H9 (cell line): ENCODE data around the gene QPRT. TPM values are rescaled to one million over a fixed set of nuclear protein-coding genes. Genes with fewer than 3 reads are reported as not detected.
A peak's percentile ranks its signal among the peaks of the same experiment; 100 is the strongest.

Experiments
- DNase-seq: peaks from one replicate; pipeline ENCODE4 v3.0.0-alpha.2; 2017
- H2AFZ ChIP-seq: one replicate; pipeline ENCODE4 v1.6.1; 2013; ENCODE audit warnings: mild to moderate bottlenecking, low read length, control low read depth, moderate library complexity
- H2AK5ac ChIP-seq: 2 replicates; pipeline ENCODE4 v1.6.1; 2013; ENCODE audit warnings: low read length, control low read depth, mixed read lengths; ENCODE audit not compliant: insufficient read length
- H2BK120ac ChIP-seq: one replicate; pipeline ENCODE4 v1.6.1; 2013; ENCODE audit warnings: low read depth, mild to moderate bottlenecking, low read length, control low read depth, inconsistent platforms; ENCODE audit not compliant: poor library complexity, severe bottlenecking
- H2BK12ac ChIP-seq: 2 replicates; pipeline ENCODE4 v1.6.1; 2013; ENCODE audit warnings: low read length, control low read depth, mixed read lengths, low read depth; ENCODE audit not compliant: insufficient read length
- H2BK15ac ChIP-seq: 2 replicates; pipeline ENCODE4 v1.6.1; 2013; ENCODE audit warnings: low read depth, low read length, control low read depth
- H2BK20ac ChIP-seq: one replicate; pipeline ENCODE4 v1.6.1; 2013; ENCODE audit warnings: low read depth, mild to moderate bottlenecking, low read length, control low read depth, inconsistent platforms; ENCODE audit not compliant: poor library complexity, severe bottlenecking
- H2BK5ac ChIP-seq: 2 replicates; pipeline ENCODE4 v1.6.1; 2013; ENCODE audit warnings: low read length, control low read depth, mixed read lengths; ENCODE audit not compliant: insufficient read length
- H3K14ac ChIP-seq: 2 replicates; pipeline ENCODE4 v1.6.1; 2013; ENCODE audit warnings: low read length, control low read depth; ENCODE audit not compliant: insufficient read depth
- H3K18ac ChIP-seq: 2 replicates; pipeline ENCODE4 v1.6.1; 2013; ENCODE audit warnings: low read depth, mild to moderate bottlenecking, mixed read lengths, low read length, control low read depth; ENCODE audit not compliant: insufficient read length
- H3K23ac ChIP-seq: 2 replicates; pipeline ENCODE4 v1.6.1; 2013; ENCODE audit warnings: low read length, control low read depth, mixed read lengths, low read depth; ENCODE audit not compliant: insufficient read length
- H3K23me2 ChIP-seq: 2 replicates; pipeline ENCODE4 v1.6.1; 2013; ENCODE audit warnings: low read depth, mild to moderate bottlenecking, mixed read lengths, low read length, control low read depth; ENCODE audit not compliant: insufficient read length, poor library complexity, severe bottlenecking
- H3K27ac ChIP-seq: 2 replicates; pipeline ENCODE4 v1.5.1; 2013; ENCODE audit warnings: low read length, control low read depth, mixed read lengths, low read depth; ENCODE audit not compliant: insufficient read length
- H3K27me3 ChIP-seq: 2 replicates; pipeline ENCODE4 v1.6.1; 2013; ENCODE audit warnings: low read length, control low read depth, inconsistent platforms; ENCODE audit not compliant: insufficient read depth
- H3K4ac ChIP-seq: 2 replicates; pipeline ENCODE4 v1.6.1; 2013; ENCODE audit warnings: low read depth, mild to moderate bottlenecking, control low read depth, inconsistent platforms, low read length, moderate library complexity
- H3K4me1 ChIP-seq: 2 replicates; pipeline ENCODE4 v1.6.1; 2013; ENCODE audit warnings: low read length, control low read depth, inconsistent platforms; ENCODE audit not compliant: insufficient read depth
- H3K4me2 ChIP-seq: 2 replicates; pipeline ENCODE4 v1.6.1; 2013; ENCODE audit warnings: low read length, control low read depth, mixed read lengths; ENCODE audit not compliant: insufficient read length, insufficient read depth
- H3K56ac ChIP-seq: 2 replicates; pipeline ENCODE4 v1.6.1; 2013; ENCODE audit warnings: low read depth, mild to moderate bottlenecking, mixed read lengths, low read length, control low read depth; ENCODE audit not compliant: insufficient read length
- H3K79me1 ChIP-seq: 2 replicates; pipeline ENCODE4 v1.6.1; 2013; ENCODE audit warnings: low read depth, mild to moderate bottlenecking, moderate library complexity, low read length, control low read depth, inconsistent platforms; ENCODE audit not compliant: insufficient read depth, poor library complexity, severe bottlenecking
- H3K79me2 ChIP-seq: 2 replicates; pipeline ENCODE4 v1.6.1; 2013; ENCODE audit warnings: low read length, control low read depth, inconsistent platforms; ENCODE audit not compliant: insufficient read depth
- H3K9ac ChIP-seq: 2 replicates; pipeline ENCODE4 v1.6.1; 2013; ENCODE audit warnings: low read length, control low read depth, mixed read lengths; ENCODE audit not compliant: insufficient read length; ENCODE audit errors: extremely low read depth
- H3K9me3 ChIP-seq: one replicate; pipeline ENCODE4 v1.6.1; 2013; ENCODE audit warnings: low read depth, low read length, inconsistent platforms; ENCODE audit not compliant: control insufficient read depth
- H3T11ph ChIP-seq: one replicate; pipeline ENCODE4 v1.6.1; 2013; ENCODE audit warnings: mild to moderate bottlenecking, low read length, control low read depth, inconsistent platforms
- H4K20me1 ChIP-seq: one replicate; pipeline ENCODE4 v1.6.1; 2013; ENCODE audit not compliant: control insufficient read depth, insufficient read length, insufficient read depth
- H4K5ac ChIP-seq: 2 replicates; pipeline ENCODE4 v1.6.1; 2013; ENCODE audit warnings: low read depth, mild to moderate bottlenecking, mixed read lengths, low read length, control low read depth; ENCODE audit not compliant: insufficient read length
- H4K8ac ChIP-seq: replicated peaks from 2 replicates; pipeline ENCODE4 v1.6.1; 2013; ENCODE audit warnings: low read length, control low read depth, mixed read lengths, low read depth; ENCODE audit not compliant: insufficient read length
- H4K91ac ChIP-seq: 2 replicates; pipeline ENCODE4 v1.6.1; 2013; ENCODE audit warnings: low read depth, mild to moderate bottlenecking, moderate library complexity, mixed read lengths, low read length, control low read depth; ENCODE audit not compliant: insufficient read length
- H3K27ac Mint-ChIP-seq, 3 experiments: 2 replicates in 2 of 3; 3 replicates in 1 of 3; pipeline ENCODE4 v1.8.0; 2020 to 2021; ENCODE audit warnings: mixed read lengths in 3 of 3, mild to moderate bottlenecking in 1 of 3, moderate library complexity in 1 of 3
- H3K27me3 Mint-ChIP-seq: 2 replicates; pipeline ENCODE4 v1.8.0; 2021; ENCODE audit warnings: low read depth, mild to moderate bottlenecking, moderate library complexity, mixed read lengths
- H3K36me3 Mint-ChIP-seq, 3 experiments: 2 replicates in 2 of 3; 3 replicates in 1 of 3; pipeline ENCODE4 v1.8.0; 2020 to 2021; ENCODE audit warnings: low read depth in 3 of 3, mixed read lengths in 3 of 3; ENCODE audit not compliant: insufficient read depth in 1 of 3
- H3K4me1 Mint-ChIP-seq, 2 experiments: 2 replicates each; pipeline ENCODE4 v1.8.0; 2020; ENCODE audit warnings: mixed read lengths in 2 of 2
- H3K4me3 Mint-ChIP-seq, 2 experiments: 2 replicates in 1 of 2; 3 replicates in 1 of 2; pipeline ENCODE4 v1.8.0; 2020 to 2021; ENCODE audit warnings: mild to moderate bottlenecking in 2 of 2, mixed read lengths in 2 of 2, moderate library complexity in 1 of 2
- H3K9me3 Mint-ChIP-seq, 2 experiments: 2 replicates in 1 of 2; 3 replicates in 1 of 2; pipeline ENCODE4 v1.8.0; 2020; ENCODE audit warnings: mild to moderate bottlenecking in 2 of 2, mixed read lengths in 2 of 2, moderate library complexity in 1 of 2
- WGBS: extraction: QIAGEN DNeasy Blood & Tissue Kit; methylation state at CpG from one replicate; pipeline ENCODE4 v1.1.7; 2013; ENCODE audit warnings: missing lambda C conversion rate, low lambda C conversion rate, mixed read lengths; ENCODE audit not compliant: insufficient read length; ENCODE audit errors: extremely low coverage; 5-methylcytosine and 5-hydroxymethylcytosine counted together
- total RNA-seq: library from RNA; stranded (reverse); gene quantifications from 2 replicates; pipeline ENCODE4 v1.2.1, GENCODE V29; 2021
- TF ChIP-seq, protein P1 (sequence below): fragments of 200-600 bp; sonication (generic); conservative IDR thresholded peaks from 3 replicates; pipeline ENCODE4 v1.8.0; 2021; ENCODE audit warnings: antibody characterized with exemption, mild to moderate bottlenecking

QPRT gene
- total RNA-seq, 1 experiment from 2014 or later: 107 TPM

DNA sequence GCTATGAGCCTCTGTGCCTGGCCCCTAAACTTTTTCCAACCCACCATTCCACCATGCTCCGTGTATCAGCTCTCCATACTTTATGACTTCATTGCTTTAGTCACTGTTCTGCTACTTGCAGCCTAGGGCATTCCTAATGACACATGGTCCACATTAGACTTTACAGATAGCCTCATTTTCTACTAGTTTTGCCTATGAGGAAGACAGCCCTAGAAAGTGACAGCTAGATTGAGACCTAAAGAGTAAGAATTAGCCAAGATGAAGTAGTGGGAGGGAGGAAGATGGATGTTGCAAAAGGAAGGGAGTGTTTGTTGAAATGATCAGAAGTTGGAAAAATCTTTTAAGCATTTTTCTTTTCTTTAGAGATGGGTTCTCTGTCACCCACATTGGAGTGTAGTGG lies 55.8 kb downstream of the QPRT start:
- H3K27ac Mint-ChIP-seq: peak overlapping the region in 1 of 3 experiments; percentile 38; a peak in 2 of 7 replicates
- no peaks in the 10 kb centered on the region for H3K79me1 ChIP-seq
- H3K14ac ChIP-seq: no peak overlapping the region
- H3K4me2 ChIP-seq: no peak overlapping the region
- H2BK12ac ChIP-seq: no peak overlapping the region
- no peak overlapping the region for H2BK15ac ChIP-seq
- 0 out of 4 replicates have a peak, but pooled peaks cover 0 to 3% of the 10 kb centered on the region in 2 experiments for H3K4me1 Mint-ChIP-seq
- TF ChIP-seq, protein P1, sequence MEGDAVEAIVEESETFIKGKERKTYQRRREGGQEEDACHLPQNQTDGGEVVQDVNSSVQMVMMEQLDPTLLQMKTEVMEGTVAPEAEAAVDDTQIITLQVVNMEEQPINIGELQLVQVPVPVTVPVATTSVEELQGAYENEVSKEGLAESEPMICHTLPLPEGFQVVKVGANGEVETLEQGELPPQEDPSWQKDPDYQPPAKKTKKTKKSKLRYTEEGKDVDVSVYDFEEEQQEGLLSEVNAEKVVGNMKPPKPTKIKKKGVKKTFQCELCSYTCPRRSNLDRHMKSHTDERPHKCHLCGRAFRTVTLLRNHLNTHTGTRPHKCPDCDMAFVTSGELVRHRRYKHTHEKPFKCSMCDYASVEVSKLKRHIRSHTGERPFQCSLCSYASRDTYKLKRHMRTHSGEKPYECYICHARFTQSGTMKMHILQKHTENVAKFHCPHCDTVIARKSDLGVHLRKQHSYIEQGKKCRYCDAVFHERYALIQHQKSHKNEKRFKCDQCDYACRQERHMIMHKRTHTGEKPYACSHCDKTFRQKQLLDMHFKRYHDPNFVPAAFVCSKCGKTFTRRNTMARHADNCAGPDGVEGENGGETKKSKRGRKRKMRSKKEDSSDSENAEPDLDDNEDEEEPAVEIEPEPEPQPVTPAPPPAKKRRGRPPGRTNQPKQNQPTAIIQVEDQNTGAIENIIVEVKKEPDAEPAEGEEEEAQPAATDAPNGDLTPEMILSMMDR: no peak
- no peaks in the 10 kb centered on the region for H3K27me3 ChIP-seq
- no peak for DNase-seq
- no peaks in the 10 kb centered on the region for H3K79me2 ChIP-seq
- H3K23ac ChIP-seq: no peak overlapping the region
- no peak overlapping the region for H3K56ac ChIP-seq
- H3K27ac ChIP-seq: no peak overlapping the region
- no peak overlapping the region for H2BK5ac ChIP-seq
- H4K91ac ChIP-seq: no peak overlapping the region
- H3K4me3 Mint-ChIP-seq: no peak overlapping the region
- H3K9ac ChIP-seq: no peak overlapping the region
- H2AFZ ChIP-seq: no peak overlapping the region
- H3K23me2 ChIP-seq: no peaks in the 10 kb centered on the region
- H4K20me1 ChIP-seq: peaks cover 3% of the 10 kb centered on the region
- H3K9me3 ChIP-seq: no peaks in the 10 kb centered on the region
- no peak overlapping the region for H4K5ac ChIP-seq
- H2AK5ac ChIP-seq: no peak overlapping the region
- H4K8ac ChIP-seq: no peak overlapping the region
- no peaks in the 10 kb centered on the region for H3K9me3 Mint-ChIP-seq
- H3K27me3 Mint-ChIP-seq: no peaks in the 10 kb centered on the region; the same call in 1 of the 2 replicates
- no peak overlapping the region for H3T11ph ChIP-seq
- WGBS: no CpG with 5 or more reads among the region's 1 CpG
- no peak overlapping the region for H3K18ac ChIP-seq
- no peak overlapping the region for H2BK120ac ChIP-seq
- H3K36me3 Mint-ChIP-seq: peaks cover 40 to 85% (median 75%) of the 10 kb centered on the region in 3 experiments
- H2BK20ac ChIP-seq: no peak overlapping the region
- no peaks in the 10 kb centered on the region for H3K4me1 ChIP-seq
- no peak overlapping the region for H3K4ac ChIP-seq
